ENCODE measurements around the gene TGM3.
A peak's percentile ranks its signal among the peaks of the same experiment; 100 is the strongest.

DNA sequence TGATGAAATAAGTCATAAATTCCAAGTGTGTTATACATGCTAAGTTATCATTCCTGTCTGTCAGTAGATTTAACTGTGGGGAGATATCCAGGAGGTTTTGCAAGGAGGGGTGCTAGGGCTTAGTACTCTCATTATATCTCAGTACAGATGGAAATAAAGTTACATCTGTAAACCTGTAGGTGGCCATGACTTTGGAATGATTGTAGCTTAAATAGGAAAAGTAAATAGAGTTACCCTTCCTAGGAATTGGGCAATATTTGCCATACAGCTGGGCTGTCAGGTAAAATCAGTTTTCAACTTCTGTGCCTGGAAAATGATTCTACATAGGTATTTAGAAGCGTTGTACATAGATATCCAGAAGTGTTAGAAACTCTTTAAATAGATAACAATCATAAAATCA, 19.8 kb upstream of the TGM3 start:
- no peak for TF ChIP-seq EZH2 (IDR thresholded peaks at IDR 0.05; ENCODE audit: low read depth)
- TF ChIP-seq, protein P1, sequence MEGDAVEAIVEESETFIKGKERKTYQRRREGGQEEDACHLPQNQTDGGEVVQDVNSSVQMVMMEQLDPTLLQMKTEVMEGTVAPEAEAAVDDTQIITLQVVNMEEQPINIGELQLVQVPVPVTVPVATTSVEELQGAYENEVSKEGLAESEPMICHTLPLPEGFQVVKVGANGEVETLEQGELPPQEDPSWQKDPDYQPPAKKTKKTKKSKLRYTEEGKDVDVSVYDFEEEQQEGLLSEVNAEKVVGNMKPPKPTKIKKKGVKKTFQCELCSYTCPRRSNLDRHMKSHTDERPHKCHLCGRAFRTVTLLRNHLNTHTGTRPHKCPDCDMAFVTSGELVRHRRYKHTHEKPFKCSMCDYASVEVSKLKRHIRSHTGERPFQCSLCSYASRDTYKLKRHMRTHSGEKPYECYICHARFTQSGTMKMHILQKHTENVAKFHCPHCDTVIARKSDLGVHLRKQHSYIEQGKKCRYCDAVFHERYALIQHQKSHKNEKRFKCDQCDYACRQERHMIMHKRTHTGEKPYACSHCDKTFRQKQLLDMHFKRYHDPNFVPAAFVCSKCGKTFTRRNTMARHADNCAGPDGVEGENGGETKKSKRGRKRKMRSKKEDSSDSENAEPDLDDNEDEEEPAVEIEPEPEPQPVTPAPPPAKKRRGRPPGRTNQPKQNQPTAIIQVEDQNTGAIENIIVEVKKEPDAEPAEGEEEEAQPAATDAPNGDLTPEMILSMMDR (conservative IDR thresholded peaks at IDR 0.05): peak; percentile 41; the same call in 1 of the 2 replicates
